Parathyroid adenoma (tissue), 2 donors: ENCODE measurements around the gene CCL22.
"Not testable (repeated sequence)": the region's sequence is repeated elsewhere in the genome, so short reads cannot be mapped to it uniquely, and the experiment has no call there.

ENCODE experiments used
- H2AFZ ChIP-seq: fragments of 300-600 bp; sonication (generic); one replicate; pipeline ENCODE4 v1.7.0; 2017; ENCODE audit warnings: antibody characterized with exemption, mild to moderate bottlenecking
- H3K27ac ChIP-seq: fragments of 300-600 bp; sonication (generic); one replicate; pipeline ENCODE4 v1.7.0; 2017
- H3K27me3 ChIP-seq: fragments of 300-600 bp; sonication (generic); one replicate; pipeline ENCODE4 v1.7.0; 2017; ENCODE audit warnings: low read length; ENCODE audit not compliant: control insufficient read depth, insufficient read depth
- H3K36me3 ChIP-seq: fragments of 300-600 bp; sonication (generic); one replicate; pipeline ENCODE4 v1.7.0; 2017; ENCODE audit warnings: low read length; ENCODE audit not compliant: control insufficient read depth, insufficient read depth
- H3K4me1 ChIP-seq: fragments of 300-600 bp; sonication (generic); one replicate; pipeline ENCODE4 v1.7.0; 2017; ENCODE audit warnings: control low read depth
- H3K4me2 ChIP-seq: fragments of 300-600 bp; sonication (generic); one replicate; pipeline ENCODE4 v1.7.0; 2017; ENCODE audit warnings: low read length
- H3K4me3 ChIP-seq: fragments of 300-600 bp; sonication (generic); one replicate; pipeline ENCODE4 v1.7.0; 2017; ENCODE audit warnings: low read depth, low read length
- H3K79me2 ChIP-seq: fragments of 300-600 bp; sonication (generic); one replicate; pipeline ENCODE4 v1.7.0; 2017; ENCODE audit warnings: control low read depth
- H3K9ac ChIP-seq: fragments of 300-600 bp; sonication (generic); one replicate; pipeline ENCODE4 v1.7.0; 2017; ENCODE audit warnings: mild to moderate bottlenecking
- H3K9me3 ChIP-seq: fragments of 300-600 bp; sonication (generic); one replicate; pipeline ENCODE4 v1.7.0; 2017; ENCODE audit warnings: low read length; ENCODE audit not compliant: control insufficient read depth
- CTCF ChIP-seq: fragments of 300-600 bp; sonication (generic); IDR thresholded peaks from one replicate; pipeline ENCODE4 v1.7.0; 2017; ENCODE audit warnings: antibody characterized with exemption, mild to moderate bottlenecking
- donor health status: primary hyperparathyroidism.

Gene CCL22

GRCh38 chr16:57391708-57392107, 33.1 kb downstream of the CCL22 start:
- H3K9ac ChIP-seq: no peak overlapping the region
- TF ChIP-seq CTCF: no peak
- H3K27me3 ChIP-seq: no peaks in the 10 kb centered on the region
- no peak overlapping the region for H3K4me3 ChIP-seq
- H3K4me2 ChIP-seq: no peak overlapping the region
- no peak overlapping the region for H3K27ac ChIP-seq
- H3K79me2 ChIP-seq: no peaks in the 10 kb centered on the region
- H3K4me1 ChIP-seq: peaks cover 9% of the 10 kb centered on the region
- no peaks in the 10 kb centered on the region for H3K9me3 ChIP-seq
- H2AFZ ChIP-seq: no peak overlapping the region
- H3K36me3 ChIP-seq: no peaks in the 10 kb centered on the region

GRCh38 chr16:57392694-57393093, 34.1 kb downstream of the CCL22 start:
- H3K9me3 ChIP-seq: no peaks in the 10 kb centered on the region
- H3K4me2 ChIP-seq: no peak overlapping the region
- H3K4me1 ChIP-seq: peaks cover 9% of the 10 kb centered on the region
- no peaks in the 10 kb centered on the region for H3K79me2 ChIP-seq
- H2AFZ ChIP-seq: no peak overlapping the region
- H3K9ac ChIP-seq: no peak overlapping the region
- no peak for TF ChIP-seq CTCF
- no peaks in the 10 kb centered on the region for H3K27me3 ChIP-seq
- H3K36me3 ChIP-seq: no peaks in the 10 kb centered on the region
- no peak overlapping the region for H3K4me3 ChIP-seq
- no peak overlapping the region for H3K27ac ChIP-seq

- Histone ChIP-seq H3K9me3 (no peaks in the 10 kb centered on the region), H3K4me3 (no peak overlapping the region), H3K79me2 (no peaks in the 10 kb centered on the region), H3K27me3 (no peaks in the 10 kb centered on the region), H3K27ac (no peak overlapping the region), H2AFZ (peak overlapping the region; percentile 50), H3K9ac (no peak overlapping the region), H3K36me3 (no peaks in the 10 kb centered on the region), H3K4me2 (no peak overlapping the region), H3K4me1 (peaks cover 9% of the 10 kb centered on the region)
- no peak for TF ChIP-seq CTCF
Observed at GRCh38 chr16:57394444-57394843, 35.9 kb downstream of the CCL22 start.

GRCh38 chr16:57395026-57395425, 36.4 kb downstream of the CCL22 start:
- TF ChIP-seq CTCF: no peak
- Histone ChIP-seq H3K27ac (no peak overlapping the region), H3K79me2 (no peaks in the 10 kb centered on the region), H3K4me2 (no peak overlapping the region), H2AFZ (no peak overlapping the region), H3K9ac (no peak overlapping the region), H3K4me3 (no peak overlapping the region), H3K27me3 (no peaks in the 10 kb centered on the region), H3K9me3 (no peaks in the 10 kb centered on the region), H3K36me3 (no peaks in the 10 kb centered on the region), H3K4me1 (peaks cover 9% of the 10 kb centered on the region)

GRCh38 chr16:57396786-57397185, 38.2 kb downstream of the CCL22 start:
- Histone ChIP-seq H3K9ac (no peak overlapping the region), H3K79me2 (no peaks in the 10 kb centered on the region), H3K4me1 (peaks cover 9% of the 10 kb centered on the region), H3K36me3 (no peaks in the 10 kb centered on the region), H3K4me3 (no peak overlapping the region), H3K27me3 (no peaks in the 10 kb centered on the region), H3K4me2 (no peak overlapping the region), H3K9me3 (no peaks in the 10 kb centered on the region), H2AFZ (no peak overlapping the region), H3K27ac (no peak overlapping the region)
- no peak for TF ChIP-seq CTCF

- not testable (repeated sequence) for H3K4me3 ChIP-seq, H3K79me2 ChIP-seq, H3K27me3 ChIP-seq, H2AFZ ChIP-seq, H3K36me3 ChIP-seq, H3K4me1 ChIP-seq, H3K4me2 ChIP-seq, H3K9me3 ChIP-seq, H3K9ac ChIP-seq, H3K27ac ChIP-seq
Observed at GRCh38 chr16:57397493-57397892, 38.9 kb downstream of the CCL22 start.
